Measurements from ENCODE around the gene FBXO27.
"Not testable (repeated sequence)": the region's sequence is repeated elsewhere in the genome, so short reads cannot be mapped to it uniquely, and the experiment has no call there.

The FBXO27 gene

GRCh38 chr19:39009001-39009400, 23.3 kb downstream of the FBXO27 start:
- no peak overlapping the region for H3K4me3 ChIP-seq (ENCODE audit: control insufficient read depth, low read depth, low read length)
- DNase-seq (ENCODE audit: low read depth), result no peak
- TF ChIP-seq, protein P1, sequence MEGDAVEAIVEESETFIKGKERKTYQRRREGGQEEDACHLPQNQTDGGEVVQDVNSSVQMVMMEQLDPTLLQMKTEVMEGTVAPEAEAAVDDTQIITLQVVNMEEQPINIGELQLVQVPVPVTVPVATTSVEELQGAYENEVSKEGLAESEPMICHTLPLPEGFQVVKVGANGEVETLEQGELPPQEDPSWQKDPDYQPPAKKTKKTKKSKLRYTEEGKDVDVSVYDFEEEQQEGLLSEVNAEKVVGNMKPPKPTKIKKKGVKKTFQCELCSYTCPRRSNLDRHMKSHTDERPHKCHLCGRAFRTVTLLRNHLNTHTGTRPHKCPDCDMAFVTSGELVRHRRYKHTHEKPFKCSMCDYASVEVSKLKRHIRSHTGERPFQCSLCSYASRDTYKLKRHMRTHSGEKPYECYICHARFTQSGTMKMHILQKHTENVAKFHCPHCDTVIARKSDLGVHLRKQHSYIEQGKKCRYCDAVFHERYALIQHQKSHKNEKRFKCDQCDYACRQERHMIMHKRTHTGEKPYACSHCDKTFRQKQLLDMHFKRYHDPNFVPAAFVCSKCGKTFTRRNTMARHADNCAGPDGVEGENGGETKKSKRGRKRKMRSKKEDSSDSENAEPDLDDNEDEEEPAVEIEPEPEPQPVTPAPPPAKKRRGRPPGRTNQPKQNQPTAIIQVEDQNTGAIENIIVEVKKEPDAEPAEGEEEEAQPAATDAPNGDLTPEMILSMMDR (conservative IDR thresholded peaks at IDR 0.05; ENCODE audit: control insufficient read depth, insufficient read depth, low read depth, low read length), result no peak

DNA sequence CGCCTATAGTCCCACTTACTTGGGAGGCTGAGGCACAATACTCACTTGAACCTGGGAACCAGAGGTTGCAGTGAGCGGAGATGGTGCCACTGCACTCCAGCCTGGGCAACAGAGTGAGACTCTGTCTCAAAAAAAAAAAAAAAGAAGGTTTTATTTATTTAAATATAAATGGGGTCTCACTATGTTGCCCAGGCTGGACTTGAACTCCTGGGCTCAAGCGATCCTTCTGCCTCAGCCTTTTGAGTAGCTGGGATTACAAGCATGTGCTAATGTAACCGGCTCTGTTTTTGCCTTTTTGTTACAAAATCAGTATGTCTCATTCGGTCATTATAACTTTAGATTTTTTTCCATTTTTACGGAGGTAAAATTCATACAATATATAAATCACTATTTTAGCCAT, 24.2 kb downstream of the FBXO27 start:
- TF ChIP-seq, protein P1 (conservative IDR thresholded peaks at IDR 0.05; ENCODE audit: control insufficient read depth, insufficient read depth, low read depth, low read length), result no peak
- no peak for DNase-seq (ENCODE audit: low read depth)
- H3K4me3 ChIP-seq (ENCODE audit: control insufficient read depth, low read depth, low read length), result no peak overlapping the region

DNA sequence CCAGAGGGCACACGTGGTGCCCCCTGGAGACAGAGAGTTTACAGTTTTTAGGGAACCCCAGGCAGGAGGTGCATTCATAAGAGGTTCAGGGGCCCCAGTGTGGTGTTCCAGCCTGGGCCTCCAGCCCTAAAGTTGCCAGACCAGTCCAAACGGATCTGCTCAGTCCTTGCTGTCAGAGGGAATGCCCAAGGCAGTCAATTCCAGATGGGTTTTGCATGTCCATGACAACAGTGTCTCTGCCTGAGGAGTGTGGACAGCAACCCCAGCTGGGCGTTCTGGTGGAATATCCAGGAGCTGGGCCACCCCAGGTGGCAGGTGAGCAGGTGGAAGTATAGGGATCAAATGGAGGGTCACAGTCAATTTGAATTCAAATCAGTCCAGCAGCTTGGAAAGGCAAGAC, 25.3 kb downstream of the FBXO27 start:
- no peak for DNase-seq (ENCODE audit: low read depth)
- no peak overlapping the region for H3K4me3 ChIP-seq (ENCODE audit: control insufficient read depth, low read depth, low read length)
- TF ChIP-seq, protein P1 (conservative IDR thresholded peaks at IDR 0.05; ENCODE audit: control insufficient read depth, insufficient read depth, low read depth, low read length), result no peak

GRCh38 chr19:39004403-39004802, 27.9 kb downstream of the FBXO27 start:
- DNase-seq (ENCODE audit: low read depth), result no peak
- TF ChIP-seq, protein P1 (conservative IDR thresholded peaks at IDR 0.05; ENCODE audit: control insufficient read depth, insufficient read depth, low read depth, low read length), result no peak
- no peak overlapping the region for H3K4me3 ChIP-seq (ENCODE audit: control insufficient read depth, low read depth, low read length)

DNA sequence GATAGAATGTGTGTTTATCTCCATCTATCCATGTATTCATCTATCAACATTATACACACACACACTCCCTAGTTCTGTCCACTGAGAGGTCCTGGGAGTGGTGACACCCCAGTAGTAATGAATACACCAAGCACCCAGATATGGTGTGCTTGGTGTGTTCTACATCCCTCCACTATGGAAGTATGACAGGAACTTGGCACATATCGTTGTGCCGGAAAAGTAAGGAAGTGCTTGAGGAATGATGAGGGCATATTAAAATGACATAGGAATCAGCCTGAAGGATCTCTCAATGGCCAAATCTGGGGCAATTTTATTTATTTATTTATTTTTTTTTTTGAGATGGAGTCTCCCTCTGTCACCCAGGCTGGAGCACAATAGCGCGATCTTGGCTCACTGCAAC, 28.6 kb downstream of the FBXO27 start:
- no peak for DNase-seq (ENCODE audit: low read depth)
- H3K4me3 ChIP-seq (ENCODE audit: control insufficient read depth, low read depth, low read length), result no peak overlapping the region
- TF ChIP-seq, protein P1 (conservative IDR thresholded peaks at IDR 0.05; ENCODE audit: control insufficient read depth, insufficient read depth, low read depth, low read length), result no peak

- TF ChIP-seq, protein P1 (conservative IDR thresholded peaks at IDR 0.05; ENCODE audit: control insufficient read depth, insufficient read depth, low read depth, low read length), result no peak
- no peak for DNase-seq (ENCODE audit: low read depth)
Observed at GRCh38 chr19:39003188-39003587, 29.2 kb downstream of the FBXO27 start.

DNA sequence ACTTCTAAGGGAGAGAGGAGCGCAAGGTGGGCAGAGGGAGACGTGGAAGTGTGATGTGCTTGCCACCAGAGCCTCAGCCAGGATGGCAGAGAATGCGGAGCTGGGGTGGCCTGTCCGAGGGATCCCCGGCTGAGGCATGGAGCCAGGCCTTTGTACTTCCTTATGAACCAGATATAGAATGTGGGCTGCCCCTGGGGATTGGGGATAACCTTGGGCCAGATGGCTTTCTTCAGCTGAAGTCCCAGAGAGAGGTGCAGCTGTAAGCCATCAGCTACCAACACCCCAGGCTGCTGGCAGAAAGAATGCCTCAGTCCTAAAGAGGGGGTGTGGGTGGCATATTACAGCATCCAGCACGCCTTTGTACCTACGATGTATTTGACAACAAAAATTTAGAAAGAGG, 31.3 kb downstream of the FBXO27 start:
- H3K4me3 ChIP-seq (ENCODE audit: control insufficient read depth, low read depth, low read length), result no peak overlapping the region
- DNase-seq (ENCODE audit: low read depth), result no peak
- TF ChIP-seq, protein P1 (conservative IDR thresholded peaks at IDR 0.05; ENCODE audit: control insufficient read depth, insufficient read depth, low read depth, low read length), result no peak

More at GRCh38 chr19:39003188-39003587, 29.2 kb downstream of the FBXO27 start:
- H3K4me3 ChIP-seq (ENCODE audit: control insufficient read depth, low read depth, low read length), result no peak overlapping the region

- not testable (repeated sequence) for H3K4me3 ChIP-seq (ENCODE audit: control insufficient read depth, low read depth, low read length); DNase-seq (ENCODE audit: low read depth)
Observed at GRCh38 chr19:38997576-38997975, 34.8 kb downstream of the FBXO27 start.
